Right hindlimb (tissue), 1 donor: ENCODE data around the gene POU2AF3.
"Not testable (repeated sequence)": the region's sequence is repeated elsewhere in the genome, so short reads cannot be mapped to it uniquely, and the experiment has no call there.

ENCODE experiments used
- DNase-seq: peaks from one replicate; pipeline ENCODE4 v3.0.0-alpha.2; 2018

POU2AF3 gene, protein sequence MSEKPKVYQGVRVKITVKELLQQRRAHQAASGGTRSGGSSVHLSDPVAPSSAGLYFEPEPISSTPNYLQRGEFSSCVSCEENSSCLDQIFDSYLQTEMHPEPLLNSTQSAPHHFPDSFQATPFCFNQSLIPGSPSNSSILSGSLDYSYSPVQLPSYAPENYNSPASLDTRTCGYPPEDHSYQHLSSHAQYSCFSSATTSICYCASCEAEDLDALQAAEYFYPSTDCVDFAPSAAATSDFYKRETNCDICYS

DNA sequence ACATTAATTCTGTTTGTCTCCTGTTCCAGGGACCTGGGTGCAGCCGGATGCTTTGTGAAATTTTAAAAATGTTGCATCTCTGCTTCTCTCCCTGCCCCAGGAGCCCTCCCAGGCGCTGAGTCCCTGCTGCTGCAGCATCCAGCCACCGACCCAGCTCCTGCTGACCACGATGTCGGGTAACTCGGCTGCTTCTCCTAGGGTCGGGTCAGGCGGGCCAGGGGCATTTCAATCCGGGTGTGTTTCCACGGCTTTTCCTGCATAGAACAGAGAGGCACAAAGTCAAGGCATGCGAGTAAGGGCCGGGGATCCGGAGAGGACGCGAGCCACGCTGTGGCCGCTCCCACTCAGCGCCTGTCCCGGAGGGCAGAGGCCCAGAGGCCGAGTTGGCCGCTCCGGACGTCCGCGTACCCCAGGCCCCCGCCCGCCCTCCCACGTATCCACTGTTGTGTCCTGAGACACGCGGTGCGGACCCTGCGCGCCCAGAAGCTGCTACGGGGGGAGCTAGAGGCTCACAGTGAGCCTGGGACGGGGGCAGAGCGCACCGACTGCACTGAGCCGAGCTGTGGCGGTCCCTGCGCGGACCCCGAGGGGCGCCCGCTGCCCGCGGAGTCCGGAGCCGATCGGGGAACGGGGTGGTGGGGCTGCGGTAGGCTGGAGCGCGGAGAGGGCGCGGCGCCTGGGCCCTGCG, at the start of gene POU2AF3:
Gene POU2AF3 (plus strand): TSS at position 134 of the 688 bp plus-strand sequence. CDS start 36 bp downstream, at position 170.
- DNase-seq = no peak

DNA sequence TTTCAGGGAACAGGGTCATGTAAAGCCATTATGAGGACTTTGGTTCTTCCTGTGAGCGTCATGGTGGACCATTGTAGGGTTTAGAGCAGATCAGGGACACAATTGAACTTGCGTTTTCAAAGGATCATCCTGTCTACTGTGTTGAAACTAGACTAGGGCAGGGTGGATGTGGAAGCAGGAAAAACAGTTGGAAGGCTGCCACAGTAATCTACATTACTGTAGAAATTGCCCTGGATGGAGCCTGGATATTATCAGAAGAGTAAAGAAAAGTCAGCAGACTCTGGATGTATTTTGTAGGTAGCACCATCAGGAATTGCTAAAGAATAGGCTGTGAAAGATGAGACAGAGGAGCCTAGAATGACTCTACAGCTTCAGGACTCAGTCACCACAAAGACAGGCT, 47.4 kb upstream of the POU2AF3 start:
- DNase-seq = no peak

DNA sequence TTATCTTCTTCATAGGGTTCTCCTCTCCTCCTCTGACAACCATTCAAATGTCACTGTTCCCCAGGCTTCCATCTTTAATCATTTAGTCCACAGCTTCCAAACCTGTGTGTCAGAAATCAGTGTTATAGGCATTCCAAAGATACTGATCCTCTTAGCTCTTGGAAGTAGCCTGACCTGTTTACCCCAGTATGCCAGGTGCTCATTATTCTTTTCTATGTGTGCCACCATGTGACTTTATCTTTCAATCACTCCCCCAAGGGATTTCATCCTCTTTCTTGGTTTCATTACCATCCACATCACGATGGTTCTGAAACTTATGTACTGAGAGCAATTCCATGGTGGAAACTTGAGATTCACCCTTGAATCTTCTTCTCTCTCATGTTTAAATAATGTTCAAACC, 45.2 kb upstream of the POU2AF3 start:
- DNase-seq = no peak

DNA sequence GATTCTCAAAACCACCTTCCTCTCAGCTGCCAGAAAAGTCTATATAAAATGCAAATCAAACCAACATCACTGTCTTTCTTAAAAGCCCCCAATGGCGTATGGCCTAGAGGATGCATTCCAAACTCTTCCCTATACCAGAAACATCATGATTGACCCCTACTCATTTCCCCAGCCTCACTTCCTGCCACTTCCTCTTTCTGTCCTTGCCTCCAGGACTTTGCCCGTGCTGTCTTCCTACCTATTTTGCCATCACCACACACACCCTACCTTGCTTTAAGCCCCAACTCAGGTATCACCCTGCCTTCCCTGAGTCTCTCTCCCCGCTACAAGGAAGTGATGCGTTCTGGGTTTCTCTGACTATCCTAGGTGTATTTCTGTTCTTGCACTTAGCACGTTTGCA, 44.7 kb upstream of the POU2AF3 start:
- no peak for DNase-seq

DNA sequence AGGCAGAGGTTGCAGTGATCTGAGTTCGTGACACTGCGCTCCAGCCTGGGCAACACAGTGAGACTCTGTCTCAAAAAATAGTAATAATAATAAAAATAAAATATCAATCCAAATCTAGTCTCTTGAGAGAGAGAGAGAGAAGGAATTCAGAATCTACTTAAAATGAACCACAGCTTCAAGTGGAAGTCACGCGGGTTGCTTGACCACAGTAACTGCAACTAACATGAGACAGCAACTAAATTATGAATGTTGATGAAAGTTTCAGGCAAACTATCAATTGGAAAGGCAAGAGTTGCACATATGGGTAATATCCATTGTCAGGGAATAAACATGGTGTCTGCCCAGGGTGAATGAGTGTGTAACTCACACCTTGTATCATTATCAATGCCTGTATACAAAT, 40.3 kb upstream of the POU2AF3 start:
- no peak for DNase-seq

DNA sequence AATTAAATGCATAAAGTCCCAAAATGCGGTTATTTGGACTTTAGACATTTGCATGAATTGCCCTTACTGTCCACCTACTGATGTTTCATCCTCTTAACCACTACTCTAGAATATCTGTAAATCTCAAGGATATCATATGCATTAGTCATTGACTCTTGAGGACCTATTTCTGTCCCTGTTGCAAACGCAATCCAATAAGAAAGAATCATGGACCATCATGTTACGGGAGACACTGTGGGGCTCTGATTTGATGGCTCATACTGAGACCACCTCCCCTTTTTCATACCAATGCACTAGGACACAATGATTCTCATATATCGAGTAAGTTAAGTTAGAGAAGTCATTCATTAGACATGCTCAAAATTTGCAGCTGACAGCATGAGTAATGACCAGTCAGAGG, 38.5 kb upstream of the POU2AF3 start:
- no peak for DNase-seq

DNA sequence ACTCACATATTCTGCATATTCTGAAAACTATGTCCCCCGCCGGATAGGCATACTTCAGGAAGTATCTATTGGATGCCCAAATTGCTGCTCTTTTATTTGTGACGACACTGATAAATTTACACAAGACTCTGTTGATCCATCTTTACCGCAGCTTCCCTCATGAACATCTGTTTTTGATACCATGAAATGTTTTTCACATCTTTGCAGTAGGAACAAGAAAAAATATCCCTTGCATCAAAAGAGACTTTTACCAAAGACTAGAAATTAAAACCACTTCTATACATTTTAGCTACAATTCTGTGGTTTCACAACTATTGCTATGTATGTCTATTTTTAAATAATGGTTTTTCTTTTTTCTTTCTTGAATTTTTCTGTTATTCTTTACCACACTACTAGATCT, 37.5 kb upstream of the POU2AF3 start:
- DNase-seq = no peak

DNA sequence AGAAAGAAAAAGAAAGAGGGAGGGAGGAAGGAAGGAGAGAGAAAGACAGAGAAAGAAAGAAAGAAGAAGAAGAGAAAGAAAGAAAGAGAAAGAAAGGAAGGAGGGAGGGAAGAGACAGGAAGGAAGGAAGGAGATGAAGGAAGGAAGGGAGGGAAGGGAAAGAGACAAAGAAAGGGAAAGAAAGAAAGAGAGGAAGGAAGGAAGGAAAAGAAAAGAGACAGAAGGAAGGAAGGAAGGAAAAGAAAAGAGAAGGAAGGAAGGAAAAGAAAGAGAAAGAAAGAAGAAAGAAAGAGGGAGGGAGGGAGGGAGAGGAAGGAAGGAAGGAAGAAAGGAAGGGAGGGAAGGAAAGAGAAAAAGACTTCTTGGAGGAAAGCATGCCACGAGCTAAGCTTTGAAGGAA, 33.7 kb upstream of the POU2AF3 start:
- no peak for DNase-seq

DNA sequence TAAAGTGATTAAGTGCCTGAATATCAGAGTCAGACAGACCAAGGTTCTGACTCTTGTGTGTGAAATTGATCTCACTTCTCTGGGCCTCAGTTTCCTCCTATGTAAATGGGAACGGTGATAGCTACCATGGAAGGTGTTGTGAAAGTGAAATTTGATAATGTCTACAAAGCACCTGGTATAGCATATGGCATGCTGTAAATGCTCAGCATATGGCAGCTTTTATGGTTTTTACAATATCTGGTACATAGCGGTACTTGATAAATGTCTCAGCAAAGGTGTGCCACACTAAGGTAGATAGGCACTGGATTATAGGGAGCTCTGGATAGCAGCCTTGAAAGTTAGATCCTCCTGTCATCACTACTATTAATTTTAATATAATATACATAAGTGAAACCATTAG, 32.9 kb upstream of the POU2AF3 start:
- DNase-seq = no peak

DNA sequence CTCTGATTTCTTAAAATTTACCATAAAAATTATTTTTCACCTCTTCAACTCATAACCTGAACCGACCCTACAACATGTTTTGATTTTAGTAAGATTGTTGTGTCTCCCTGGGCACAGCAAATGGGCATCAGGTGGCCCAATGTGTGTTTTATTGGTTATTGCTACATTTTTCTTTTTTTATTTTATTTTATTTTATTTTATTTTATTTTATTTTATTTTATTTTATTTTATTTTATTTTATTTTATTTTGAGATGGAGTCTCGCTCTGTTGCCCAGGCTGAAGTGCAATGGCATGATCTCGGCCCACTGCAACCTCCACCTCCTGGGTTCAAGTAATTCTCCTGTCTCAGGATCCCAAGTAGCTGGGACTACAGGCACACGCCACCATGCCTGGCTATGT, 30.0 kb upstream of the POU2AF3 start:
- DNase-seq = not testable (repeated sequence)

DNA sequence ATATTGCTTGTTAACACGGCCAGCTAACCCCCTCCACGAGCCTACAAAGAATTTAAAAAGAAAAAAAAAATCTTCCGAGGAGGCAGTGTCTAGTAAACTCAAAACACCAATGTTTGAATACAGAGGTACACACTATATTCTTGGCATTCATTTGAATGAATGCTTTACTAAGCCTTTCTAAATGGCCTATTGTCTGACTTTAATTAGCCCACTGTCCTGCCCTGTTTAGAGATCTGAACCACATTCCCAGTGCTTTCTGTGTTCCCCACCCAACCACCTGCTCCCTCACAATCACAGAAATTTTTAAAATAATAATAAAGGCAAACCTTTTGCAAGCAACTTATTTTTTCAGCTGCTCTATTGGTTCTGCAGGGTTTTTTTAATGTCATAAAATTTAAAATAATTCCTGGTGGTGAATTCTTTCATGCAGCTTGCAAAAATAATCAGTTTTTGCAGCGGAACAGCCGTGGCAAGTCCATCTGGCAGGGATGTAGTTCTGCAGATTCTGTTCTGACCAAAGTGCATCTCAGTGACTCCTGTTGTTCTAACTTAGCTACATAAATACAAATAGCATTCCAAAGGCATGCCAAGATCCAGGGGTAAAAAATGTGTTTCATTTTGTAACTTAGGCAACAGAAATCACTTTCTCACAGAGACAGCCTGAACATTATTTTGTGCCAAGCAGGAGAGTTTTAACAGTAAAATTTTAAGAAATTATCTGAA, 29.0 kb upstream of the POU2AF3 start:
- DNase-seq = peak; percentile 43

DNA sequence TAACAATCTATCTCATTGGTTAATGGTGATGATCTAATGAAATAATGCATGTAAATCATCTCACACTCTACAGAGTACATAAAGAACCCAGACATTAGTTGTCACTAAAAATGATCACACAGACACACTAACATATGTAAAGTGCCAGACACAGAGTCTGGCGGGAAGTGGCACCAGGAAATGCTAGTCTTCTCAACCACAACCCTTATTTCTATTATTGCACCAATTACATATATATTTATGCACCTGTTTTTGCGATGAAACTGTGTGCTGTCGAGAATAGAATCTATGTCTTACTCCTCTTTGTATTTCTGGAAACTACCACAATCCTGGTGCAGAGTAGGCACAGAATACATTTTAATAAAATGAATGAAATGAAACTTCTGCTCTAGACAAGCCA, 25.9 kb upstream of the POU2AF3 start:
- DNase-seq = no peak

DNA sequence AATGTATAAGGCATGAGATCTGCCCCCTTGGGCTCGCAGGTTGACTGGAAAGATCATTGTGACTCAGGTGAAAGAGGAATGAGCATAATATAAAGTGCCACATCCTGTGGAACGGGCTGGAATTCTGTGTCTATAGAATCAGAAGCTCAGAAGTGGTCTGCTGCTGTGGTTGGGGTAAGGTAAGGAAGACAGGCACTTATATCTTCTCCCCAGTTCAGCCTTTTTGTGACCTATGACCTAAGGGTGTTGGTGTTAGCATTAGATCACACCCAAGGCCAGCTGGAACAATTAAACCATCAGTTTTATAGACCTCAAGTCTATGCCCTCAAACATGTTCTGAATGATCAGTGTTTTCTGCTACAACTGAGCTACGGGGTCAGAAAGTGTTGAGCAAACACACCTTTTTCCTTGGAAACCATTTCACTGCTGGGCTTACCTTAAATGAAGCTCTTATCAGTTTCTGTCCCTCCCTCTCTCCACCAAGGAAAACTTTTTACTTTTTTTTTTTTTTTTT, 15.7 kb upstream of the POU2AF3 start:
- DNase-seq = no peak

DNA sequence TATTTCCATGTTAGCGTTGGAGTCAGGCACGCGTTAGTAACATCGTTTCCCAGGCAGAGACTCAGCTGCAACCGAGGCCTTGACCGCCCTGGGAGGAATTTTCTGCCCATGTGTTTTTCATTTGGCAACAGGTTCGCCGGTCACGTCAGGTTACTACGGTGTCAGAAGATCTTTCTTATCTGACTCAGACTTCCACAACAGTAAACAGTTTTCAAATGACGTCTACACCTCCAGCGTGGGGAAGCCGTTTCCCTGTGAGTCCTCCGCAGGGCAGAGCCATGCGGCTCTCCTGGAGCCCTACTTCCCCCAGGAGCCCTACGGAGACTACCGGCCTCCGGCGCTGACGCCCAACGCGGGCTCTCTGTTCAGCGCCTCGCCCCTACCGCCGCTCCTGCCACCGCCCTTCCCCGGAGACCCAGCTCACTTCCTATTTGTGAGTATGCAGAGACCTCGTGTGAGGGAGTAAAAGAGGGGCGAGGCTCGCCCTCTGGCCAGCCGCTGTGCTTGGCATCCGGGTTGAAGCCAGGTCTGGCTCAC, 14.3 kb upstream of the POU2AF3 start:
- no peak for DNase-seq

DNA sequence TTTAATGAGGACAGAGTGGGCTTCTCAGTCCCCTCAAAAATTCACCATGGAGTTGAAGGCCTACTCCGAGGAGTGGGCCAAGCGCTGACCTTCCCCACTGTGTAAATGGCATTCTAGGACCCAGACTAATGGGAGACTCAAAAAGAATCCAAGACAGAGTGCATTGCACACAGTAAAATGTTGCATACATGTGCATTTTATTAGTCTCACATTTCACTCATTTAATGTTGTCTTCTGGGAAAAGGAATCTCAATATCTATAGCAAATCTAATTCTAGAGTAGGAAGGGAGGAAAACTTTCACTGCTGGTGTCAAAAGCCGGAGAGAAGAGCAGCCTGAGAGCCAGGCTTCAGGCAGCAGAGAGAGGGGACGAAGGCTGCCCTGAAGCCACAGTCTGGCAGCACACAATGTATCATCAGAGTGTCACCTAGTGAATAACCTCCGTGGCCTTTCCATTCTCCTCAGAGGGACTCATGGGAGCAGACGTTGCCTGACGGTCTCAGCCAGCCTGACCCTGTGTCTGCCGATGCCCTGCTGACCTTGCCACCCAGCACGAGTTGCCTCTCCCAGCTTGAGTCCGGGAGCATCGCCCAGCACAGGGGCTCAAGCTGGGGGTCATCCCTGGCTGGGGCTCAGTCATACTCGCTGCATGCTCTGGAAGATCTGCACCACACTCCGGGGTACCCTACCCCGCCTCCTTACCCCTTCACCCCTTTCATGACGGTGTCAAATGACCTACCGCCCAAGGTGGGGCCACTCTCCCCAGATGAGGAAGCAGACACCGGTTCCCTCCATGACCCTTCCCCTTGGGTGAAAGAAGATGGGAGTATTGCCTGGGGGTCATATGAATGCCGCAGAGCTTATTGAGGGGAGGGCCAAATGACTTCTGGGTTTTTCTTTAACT, 12.9 kb upstream of the POU2AF3 start:
- DNase-seq = no peak

DNA sequence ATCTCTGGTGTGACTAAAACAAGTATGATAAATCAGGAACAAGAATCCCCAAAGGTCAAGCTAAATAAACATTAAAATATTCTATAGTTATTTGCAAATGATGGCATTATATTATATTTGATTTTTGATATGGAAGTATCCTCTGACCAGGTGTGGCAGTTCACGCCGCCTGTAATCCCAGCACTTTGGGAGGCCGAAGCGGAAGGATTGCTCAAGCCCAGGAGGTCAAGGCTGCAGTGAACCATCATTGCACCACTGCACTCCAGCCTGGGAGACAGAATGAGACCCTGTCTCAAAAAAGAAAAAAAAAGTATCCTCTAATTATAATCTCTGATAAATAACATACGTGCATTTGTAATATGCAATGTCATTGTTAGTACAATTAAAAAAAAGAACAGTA, 6.6 kb upstream of the POU2AF3 start:
- no peak for DNase-seq

DNA sequence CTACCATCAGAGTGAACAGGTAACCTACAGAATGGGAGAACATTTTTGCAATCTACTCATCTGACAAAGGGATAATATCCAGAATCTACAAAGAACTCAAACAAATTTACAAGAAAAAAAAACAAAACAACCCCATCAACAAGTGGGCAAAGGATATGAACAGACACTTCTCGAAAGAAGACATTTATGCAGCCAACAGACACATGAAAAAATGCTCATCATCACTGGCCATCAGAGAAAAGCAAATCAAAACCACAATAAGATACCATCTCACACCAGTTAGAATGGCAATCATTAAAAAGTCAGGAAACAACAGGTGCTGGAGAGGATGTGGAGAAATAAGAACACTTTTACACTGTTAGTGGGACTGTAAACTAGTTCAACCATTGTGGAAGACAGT, 5.9 kb upstream of the POU2AF3 start:
- not testable (repeated sequence) for DNase-seq

DNA sequence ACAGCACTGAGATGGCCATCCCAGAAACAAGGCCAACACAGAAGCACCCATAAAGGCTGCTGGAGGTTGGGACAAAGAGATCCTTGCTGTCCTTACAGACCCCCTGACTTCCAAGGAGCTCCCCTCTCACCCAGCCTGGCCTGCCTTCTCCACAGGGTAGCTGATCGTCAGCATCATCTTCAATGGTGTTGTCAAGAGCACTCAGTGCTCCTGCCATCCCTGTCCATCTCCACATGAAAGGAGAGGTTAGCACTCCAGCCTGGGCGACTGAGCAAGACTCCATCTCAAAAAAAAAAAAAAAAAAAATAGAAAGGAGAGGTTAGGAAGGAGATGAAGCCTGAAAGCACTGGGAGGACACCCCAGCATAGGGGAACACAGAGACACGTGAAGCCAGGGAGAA, 2.1 kb upstream of the POU2AF3 start:
- no peak for DNase-seq

DNA sequence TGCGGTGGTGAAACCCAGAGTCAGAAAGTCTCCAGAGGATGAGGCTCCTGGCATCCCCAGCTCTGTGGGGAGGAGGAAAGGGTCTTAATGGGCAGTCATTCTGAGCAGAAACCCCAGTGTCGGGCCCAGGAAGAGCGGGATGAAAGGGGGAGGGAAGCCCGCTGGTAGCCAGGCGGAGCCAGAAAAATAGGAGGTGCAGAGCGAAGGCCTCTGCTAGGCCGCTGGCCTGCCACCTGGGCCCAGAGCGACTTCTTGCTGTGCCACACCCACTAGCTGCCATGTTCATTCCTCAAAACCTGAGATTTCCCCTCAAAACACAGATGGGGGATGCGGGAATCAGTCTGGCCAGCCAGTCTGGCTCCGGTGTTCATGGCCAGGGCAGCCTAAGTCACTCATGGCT, 650 bp upstream of the POU2AF3 start:
- DNase-seq = no peak

DNA sequence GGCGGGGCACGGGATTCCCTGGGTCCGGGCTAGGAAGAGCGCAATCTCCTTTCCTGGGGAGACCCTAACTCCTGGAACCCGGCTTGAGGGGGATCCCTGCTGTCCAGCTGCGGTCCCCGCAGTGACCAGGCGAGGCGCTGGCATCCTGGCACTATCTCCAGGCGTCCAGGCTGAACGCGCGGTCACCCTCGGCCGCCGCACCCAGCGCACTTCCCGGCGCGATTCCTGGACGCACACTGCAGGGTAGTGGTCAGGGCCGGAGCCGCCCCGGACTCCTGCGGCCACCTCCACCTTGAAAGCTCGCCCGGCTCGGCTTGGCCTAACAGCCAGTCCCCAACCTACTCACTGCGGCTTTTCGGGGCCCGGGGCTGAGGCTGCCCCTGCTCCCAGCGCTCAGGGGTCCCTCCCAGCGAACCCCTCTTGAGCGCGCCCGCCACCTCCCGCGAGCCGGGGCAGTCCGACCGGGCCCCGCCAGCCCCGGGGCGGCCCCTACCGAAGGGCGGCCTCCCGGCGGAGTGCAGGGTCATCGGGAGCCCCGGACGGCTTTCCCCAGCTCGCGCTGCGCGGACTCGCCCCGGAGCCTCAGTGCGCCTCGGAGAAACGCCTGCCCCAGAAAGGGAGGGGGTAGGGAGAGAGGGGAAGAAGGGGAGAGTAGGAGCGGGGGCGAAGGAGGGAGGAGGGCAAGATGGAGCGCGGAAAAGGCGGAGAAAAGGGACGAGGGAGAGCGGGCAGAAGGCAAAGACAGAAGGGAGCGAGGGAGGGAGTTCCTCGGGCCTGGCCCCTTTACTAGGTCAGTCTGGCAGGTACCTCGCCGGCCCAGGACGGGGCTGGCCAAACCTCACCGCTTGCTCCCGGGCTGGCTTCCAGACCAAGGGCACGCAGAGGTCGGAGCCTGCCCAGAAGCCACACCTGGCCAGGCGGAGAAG, 1.0 kb downstream of the POU2AF3 start:
- DNase-seq = peak; percentile 79

DNA sequence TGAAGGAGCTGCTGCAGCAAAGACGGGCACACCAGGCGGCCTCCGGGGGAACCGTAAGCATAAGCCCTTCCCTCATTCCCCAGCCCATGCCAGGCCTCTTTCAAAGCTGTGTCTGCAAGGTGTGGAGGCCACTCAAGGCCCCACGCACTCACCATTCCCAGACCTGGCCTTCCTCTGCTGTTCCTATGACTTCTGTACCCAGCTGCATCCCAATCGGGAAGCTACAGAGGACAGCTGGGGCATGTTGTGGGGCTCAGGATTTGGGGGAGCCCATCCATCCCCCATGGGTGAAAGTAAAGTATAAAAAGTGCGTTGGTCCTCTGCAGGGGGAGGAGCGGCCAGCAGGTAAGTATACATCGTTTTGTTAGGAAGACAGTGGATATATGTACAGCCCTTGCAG, 2.2 kb downstream of the POU2AF3 start:
- DNase-seq = no peak
